ENCODE measurements around the gene ZCCHC12. TPM values are rescaled to one million over a fixed set of nuclear protein-coding genes. Genes with fewer than 3 reads are reported as not detected.

ZCCHC12 gene
- 0.06 to 0.19 TPM (median 0.11 TPM) in 5 replicates for total RNA-seq (2022; extraction: Qiagen RNA extraction; ENCODE audit: low read depth)

GRCh38 chrX:118823263-118824172, at the start of gene ZCCHC12:
Gene ZCCHC12 (plus strand): TSS chrX:118823824. CDS start chrX:118825245, 1,421 bp downstream.

Other genes starting within 250 kb of the ZCCHC12 start
- gene IL13RA1, start 96.2 kb upstream of the ZCCHC12 start, total RNA-seq (2022; extraction: Qiagen RNA extraction; ENCODE audit: low read depth) = 30.3 to 60.9 TPM (median 55.2 TPM) in 5 replicates
- 3.5 to 4.3 TPM (median 3.9 TPM) in 5 replicates for gene LONRF3, start 150.8 kb downstream of the ZCCHC12 start, total RNA-seq (2022; extraction: Qiagen RNA extraction; ENCODE audit: low read depth)
- not detected in 5 replicates for gene CT47C1, start 249.2 kb downstream of the ZCCHC12 start, total RNA-seq (2022; extraction: Qiagen RNA extraction; ENCODE audit: low read depth)

Data from A549 treated with RU486 at 1 μM for 4 hours (cell line).